IMR-90 (cell line): ENCODE data around the gene NPPA. TPM values are rescaled to one million over a fixed set of nuclear protein-coding genes. Genes with fewer than 3 reads are reported as not detected.

Source experiments
- ATAC-seq: fragments of 200-7000 bp; cut with Tn5 transposase; 2 replicates; pipeline ENCODE4 v1.9.1; 2020; ENCODE audit warnings: low read depth, mild to moderate bottlenecking, moderate library complexity
- BruUV-seq: library from RNA; stranded (reverse); fragments of 400-500 nt; replicated peaks from 2 replicates; lab custom pipeline; 2021; lab: Mats Ljungman, UMichigan
- CTCF ChIA-PET: fragments of 300-600 bp; formaldehyde crosslinking; extraction: SDS; loops from one replicate; lab custom pipeline; 2021; ENCODE audit warnings: antibody characterized with exemption; lab: Yijun Ruan, JAX
- POLR2A ChIA-PET: fragments of 300-600 bp; sonication (Branson Sonifier 250); formaldehyde crosslinking; loops from one replicate; lab custom pipeline; 2022; ENCODE audit warnings: antibody characterized with exemption; ENCODE audit not compliant: unreplicated experiment; lab: Charles Lee
- DNase-seq: peaks from one replicate; pipeline ENCODE4 v3.0.0; 2013
- H2AFZ ChIP-seq: replicated peaks from 2 replicates; pipeline ENCODE3; 2013; ENCODE audit warnings: low read length, mild to moderate bottlenecking; ENCODE audit not compliant: poor library complexity
- H2AK5ac ChIP-seq: 2 replicates; pipeline ENCODE4 v1.6.1; 2013; ENCODE audit warnings: low read depth, low read length, inconsistent platforms
- H2AK9ac ChIP-seq: replicated peaks from 2 replicates; pipeline ENCODE3; 2013; ENCODE audit warnings: mild to moderate bottlenecking, low read depth, low read length, moderate library complexity; ENCODE audit not compliant: poor library complexity
- H2BK120ac ChIP-seq: 2 replicates; pipeline ENCODE4 v1.6.1; 2013; ENCODE audit warnings: low read depth, low read length, inconsistent platforms
- H2BK15ac ChIP-seq: 3 replicates; pipeline ENCODE4 v1.6.1; 2013; ENCODE audit warnings: low read depth, low read length, inconsistent platforms
- H2BK20ac ChIP-seq: 2 replicates; pipeline ENCODE4 v1.6.1; 2013; ENCODE audit warnings: low read depth, mild to moderate bottlenecking, inconsistent platforms, low read length, moderate library complexity
- H2BK5ac ChIP-seq: 2 replicates; pipeline ENCODE4 v1.6.1; 2013; ENCODE audit warnings: mild to moderate bottlenecking, low read depth, low read length, inconsistent platforms; ENCODE audit not compliant: poor library complexity, severe bottlenecking
- H3K14ac ChIP-seq: replicated peaks from 2 replicates; pipeline ENCODE4 v1.6.1; 2013; ENCODE audit warnings: low read depth, low read length, inconsistent platforms
- H3K18ac ChIP-seq: 2 replicates; pipeline ENCODE4 v1.6.1; 2013; ENCODE audit warnings: low read depth, low read length, control low read depth
- H3K23ac ChIP-seq: 2 replicates; pipeline ENCODE4 v1.6.1; 2013; ENCODE audit warnings: low read depth, low read length, inconsistent platforms
- H3K27ac ChIP-seq: 2 replicates; pipeline ENCODE4 v1.5.1; 2013; ENCODE audit warnings: mild to moderate bottlenecking, control low read depth, low read length; ENCODE audit not compliant: insufficient read depth
- H3K27me3 ChIP-seq: 2 replicates; pipeline ENCODE4 v1.6.1; 2013; ENCODE audit warnings: low read length; ENCODE audit not compliant: control insufficient read depth, insufficient read depth
- H3K36me3 ChIP-seq: 2 replicates; pipeline ENCODE4 v1.6.1; 2013; ENCODE audit warnings: low read length, mixed read lengths; ENCODE audit not compliant: control insufficient read depth, insufficient read depth
- H3K4ac ChIP-seq: 2 replicates; pipeline ENCODE4 v1.6.1; 2013; ENCODE audit warnings: low read depth, low read length, inconsistent platforms
- H3K4me1 ChIP-seq: 2 replicates; pipeline ENCODE4 v1.6.1; 2013; ENCODE audit warnings: low read length, mixed read lengths; ENCODE audit not compliant: control insufficient read depth, insufficient read depth
- H3K4me2 ChIP-seq: 2 replicates; pipeline ENCODE4 v1.6.1; 2013; ENCODE audit warnings: low read depth, mild to moderate bottlenecking, control low read depth, low read length, moderate library complexity
- H3K4me3 ChIP-seq: 2 replicates; pipeline ENCODE4 v1.5.1; 2013; ENCODE audit warnings: low read depth, mild to moderate bottlenecking, control low read depth, low read length, moderate library complexity; ENCODE audit not compliant: insufficient read depth
- H3K56ac ChIP-seq: 2 replicates; pipeline ENCODE4 v1.6.1; 2013; ENCODE audit warnings: low read length, inconsistent platforms; ENCODE audit not compliant: insufficient read depth; ENCODE audit errors: extremely low read depth
- H3K79me1 ChIP-seq, 2 experiments: 2 replicates each; pipeline ENCODE4 v1.6.1; 2013; ENCODE audit warnings: low read length in 2 of 2, inconsistent platforms in 1 of 2, low read depth in 1 of 2
- H3K9ac ChIP-seq: 2 replicates; pipeline ENCODE4 v1.6.1; 2013; ENCODE audit warnings: low read depth, low read length, control low read depth
- H3K9me1 ChIP-seq: 2 replicates; pipeline ENCODE4 v1.6.1; 2013; ENCODE audit warnings: low read length, inconsistent platforms; ENCODE audit not compliant: insufficient read depth
- H3K9me3 ChIP-seq: 2 replicates; pipeline ENCODE4 v1.6.1; 2013; ENCODE audit warnings: low read length; ENCODE audit not compliant: control insufficient read depth, insufficient read depth
- H4K20me1 ChIP-seq: 2 replicates; pipeline ENCODE4 v1.6.1; 2013; ENCODE audit warnings: low read length, inconsistent platforms; ENCODE audit not compliant: insufficient read depth
- H4K5ac ChIP-seq: 2 replicates; pipeline ENCODE4 v1.6.1; 2013; ENCODE audit warnings: mild to moderate bottlenecking, low read depth, low read length, control low read depth
- H4K8ac ChIP-seq, 2 experiments: 2 replicates each; pipeline ENCODE4 v1.6.1; 2013; ENCODE audit warnings: low read depth in 2 of 2, low read length in 2 of 2, control low read depth in 1 of 2, inconsistent platforms in 1 of 2
- H4K91ac ChIP-seq: 2 replicates; pipeline ENCODE4 v1.6.1; 2013; ENCODE audit warnings: low read depth, low read length, inconsistent platforms; ENCODE audit not compliant: insufficient read depth
- BHLHE40 ChIP-seq: fragments of 150-350 bp; IDR thresholded peaks from 2 replicates; pipeline ENCODE4 v1.6.1; 2016; ENCODE audit warnings: mild to moderate bottlenecking, low read depth, low read length
- CEBPB ChIP-seq: IDR thresholded peaks from 2 replicates; pipeline ENCODE4 v1.6.1; 2012; ENCODE audit warnings: low read depth, low read length, improper control_type of control experiment
- CHD1 ChIP-seq: IDR thresholded peaks from 2 replicates; pipeline ENCODE4 v1.6.1; 2012; ENCODE audit warnings: low read depth, low read length, improper control_type of control experiment
- CTCF ChIP-seq: conservative IDR thresholded peaks from 2 replicates; pipeline ENCODE4 v1.5.1; 2012; ENCODE audit warnings: mild to moderate bottlenecking, low read depth, low read length, improper control_type of control experiment
- FOS ChIP-seq: fragments of 150-350 bp; IDR thresholded peaks from 2 replicates; pipeline ENCODE4 v1.6.1; 2016; ENCODE audit warnings: low read depth, low read length
- MAFK ChIP-seq: IDR thresholded peaks from 2 replicates; pipeline ENCODE4 v1.6.1; 2012; ENCODE audit warnings: low read depth, low read length, improper control_type of control experiment
- MAZ ChIP-seq: IDR thresholded peaks from 2 replicates; pipeline ENCODE4 v1.6.1; 2012; ENCODE audit warnings: low read depth, mild to moderate bottlenecking, low read length, improper control_type of control experiment, moderate library complexity, borderline replicate concordance
- MXI1 ChIP-seq: IDR thresholded peaks from 2 replicates; pipeline ENCODE4 v1.6.1; 2012; ENCODE audit warnings: low read depth, mild to moderate bottlenecking, low read length, moderate library complexity, borderline replicate concordance
- NFE2L2 ChIP-seq: fragments of 150-350 bp; IDR thresholded peaks from 2 replicates; pipeline ENCODE4 v1.6.1; 2016; ENCODE audit warnings: low read depth, mild to moderate bottlenecking, low read length
- POLR2A ChIP-seq: IDR thresholded peaks from 2 replicates; pipeline ENCODE4 v1.6.1; 2012; ENCODE audit warnings: mild to moderate bottlenecking, low read depth, low read length
- RAD21 ChIP-seq: IDR thresholded peaks from 2 replicates; pipeline ENCODE4 v1.6.1; 2012; ENCODE audit warnings: low read length, improper control_type of control experiment
- RFX5 ChIP-seq: IDR thresholded peaks from 2 replicates; pipeline ENCODE4 v1.8.0; 2012; ENCODE audit warnings: low read depth, mild to moderate bottlenecking, low read length, moderate library complexity
- SMC3 ChIP-seq: fragments of 150-350 bp; IDR thresholded peaks from 2 replicates; pipeline ENCODE4 v1.6.1; 2016; ENCODE audit warnings: low read depth, mild to moderate bottlenecking, antibody characterized with exemption, low read length, moderate library complexity
- USF2 ChIP-seq: fragments of 150-350 bp; IDR thresholded peaks from 2 replicates; pipeline ENCODE4 v1.6.1; 2017; ENCODE audit warnings: mild to moderate bottlenecking, antibody characterized with exemption, low read length, low read depth
- WGBS, 2 experiments: methylation state at CpG; one replicate each; pipeline versions ENCODE4 v1.1.5 to v1.1.7; 2013; ENCODE audit warnings: missing lambda C conversion rate in 2 of 2; ENCODE audit not compliant: insufficient read length in 1 of 2; ENCODE audit errors: extremely low coverage in 2 of 2; 5-methylcytosine and 5-hydroxymethylcytosine counted together
- dilution Hi-C: fragments of 300-500 bp; cut with HindIII; formaldehyde crosslinking; loops from one replicate; pipeline ENCODE4 v1.14.3; 2018; ENCODE audit warnings: low sequenced_read_pairs; ENCODE audit not compliant: unreplicated experiment
- in situ Hi-C: fragments of 300-500 bp; cut with MboI; formaldehyde crosslinking; loops from 3 replicates; pipeline ENCODE4 v1.14.3; 2019; ENCODE audit warnings: low sequenced_read_pairs, inconsistent platforms, mixed read lengths
- intact Hi-C: fragments of 100-400 bp; cut with micrococcal nuclease; formaldehyde crosslinking; loops from 2 replicates; pipeline ENCODE4 v1.10.0; 2022
- polyA plus RNA-seq, 3 experiments: library from polyadenylated mRNA; depleted of rRNA; stranded (reverse); fragments of >200 nt; gene quantifications; 2 replicates each; pipeline ENCODE4 v1.2.3, GENCODE V29; 2012; ENCODE audit warnings: low replicate concordance in 1 of 3
- total RNA-seq: library from RNA; depleted of rRNA; stranded (reverse); fragments of >200 nt; gene quantifications from 2 replicates; pipeline ENCODE4 v1.2.3, GENCODE V29; 2012

The NPPA gene
- total and polyA plus RNA-seq, 2 of the 4 experiments (the other 2 are of a cell fraction) = not detected

GRCh38 chr1:11882814-11883538 is 35.4 kb upstream of the NPPA start:
- Histone ChIP-seq H3K18ac (no peak overlapping the region), H3K9me1 (no peaks in the 10 kb centered on the region), H4K91ac (no peak overlapping the region), H2BK120ac (no peak overlapping the region), H2AFZ (peak overlapping the region; percentile 32), H3K4me1 (no peaks in the 10 kb centered on the region), H4K20me1 (no peaks in the 10 kb centered on the region), H2AK5ac (no peak overlapping the region), H2BK5ac (no peak overlapping the region), H3K36me3 (no peaks in the 10 kb centered on the region), H3K9me3 (no peaks in the 10 kb centered on the region; the same call in 1 of the 2 replicates), H3K4me3 (no peak overlapping the region), H3K27ac (no peak overlapping the region), H3K56ac (no peak overlapping the region), H3K79me1 (no peaks in the 10 kb centered on the region), H4K8ac (no peak overlapping the region), H3K27me3 (peaks cover 47% of the 10 kb centered on the region), H2BK15ac (no peak overlapping the region), H2BK20ac (no peak overlapping the region), H3K4ac (no peak overlapping the region), H3K9ac (no peak overlapping the region), H4K5ac (no peak overlapping the region), H3K4me2 (no peak overlapping the region), H2AK9ac (no peak overlapping the region), H3K23ac (no peak overlapping the region), H3K14ac (no peak overlapping the region)
- POLR2A ChIA-PET = no interaction called here
- intact Hi-C loops = no loop called here
- no peak for DNase-seq
- CTCF ChIA-PET = no interaction called here
- 14% methylated on average over 5 of the region's 13 CpGs; no CpG with 5 or more reads in 1 of the 2 experiments for WGBS, 2 experiments
- ATAC-seq = no peak
- no TSS peak for BruUV-seq
- in situ Hi-C loops = no loop called here
- TF ChIP-seq MAZ = no peak
- TF ChIP-seq SMC3 = no peak
- no peak for TF ChIP-seq CEBPB
- TF ChIP-seq RFX5 = no peak
- TF ChIP-seq CHD1 = no peak
- no peak for TF ChIP-seq RAD21
- no peak for TF ChIP-seq USF2
- no peak for TF ChIP-seq POLR2A
- TF ChIP-seq NFE2L2 = no peak
- no peak for TF ChIP-seq BHLHE40
- no peak for TF ChIP-seq MAFK
- TF ChIP-seq CTCF = no peak
- no peak for TF ChIP-seq MXI1
- TF ChIP-seq FOS = no peak
- dilution Hi-C loops = no loop called here
